Omental fat pad (tissue), 4 donors: ENCODE results near the gene ATP13A5. TPM values are rescaled to one million over a fixed set of nuclear protein-coding genes. Genes with fewer than 3 reads are reported as not detected.

Experiments
- ATAC-seq: fragments of 150-250 bp; one replicate; pipeline ENCODE4 v1.9.1; 2016; ENCODE audit warnings: mild to moderate bottlenecking, moderate library complexity; ENCODE audit not compliant: low FRiP score
- DNase-seq: peaks from one replicate; pipeline ENCODE4 v3.0.0-alpha.2; 2019; ENCODE audit warnings: low spot score
- CTCF ChIP-seq, 3 donors: fragments of 450-650 bp; IDR thresholded peaks; one replicate each; pipeline ENCODE4 v1.5.1; 2016 to 2017; ENCODE audit warnings: antibody characterized with exemption in 3 of 3, mild to moderate bottlenecking in 3 of 3, moderate library complexity in 2 of 3
- total RNA-seq, 4 donors: library from RNA; depleted of rRNA; stranded (reverse); fragments of >200 nt; gene quantifications; one replicate each; pipeline ENCODE4 v1.1.0, GENCODE V29; 2016

The ATP13A5 gene
- total RNA-seq, result not detected

- no peak for TF ChIP-seq CTCF (IDR thresholded peaks at IDR 0.05)
- DNase-seq (no peak), ATAC-seq (no peak)
These were observed at the start of gene ATP13A5 for GRCh38 chr3:193378706-193379105. TSS of gene ATP13A5 (minus strand) at chr3:193378753. CDS start at chr3:193378725, 28 bp downstream.

GRCh38 chr3:193418576-193419373 lies 40.2 kb upstream of the ATP13A5 start:
- DNase-seq (no peak), ATAC-seq (no peak)
- no peak for TF ChIP-seq CTCF (IDR thresholded peaks at IDR 0.05)

- TF ChIP-seq CTCF (IDR thresholded peaks at IDR 0.05), result no peak
- no peak for ATAC-seq
- DNase-seq, result no peak
These were observed 38.1 kb upstream of the ATP13A5 start for GRCh38 chr3:193416629-193417028.

GRCh38 chr3:193407688-193408087 lies 29.1 kb upstream of the ATP13A5 start:
- ATAC-seq (no peak), DNase-seq (no peak)
- TF ChIP-seq CTCF (IDR thresholded peaks at IDR 0.05), result no peak

- ATAC-seq (no peak), DNase-seq (no peak)
- no peak for TF ChIP-seq CTCF (IDR thresholded peaks at IDR 0.05)
These were observed 28.6 kb upstream of the ATP13A5 start for GRCh38 chr3:193407112-193407511.

GRCh38 chr3:193403307-193403706 lies 24.8 kb upstream of the ATP13A5 start:
- ATAC-seq (no peak), DNase-seq (no peak)
- no peak for TF ChIP-seq CTCF (IDR thresholded peaks at IDR 0.05)

GRCh38 chr3:193400304-193400703 lies 21.8 kb upstream of the ATP13A5 start:
- no peak for ATAC-seq
- DNase-seq, result no peak
- TF ChIP-seq CTCF (IDR thresholded peaks at IDR 0.05), result no peak
